ENCODE measurements around the gene ANKRD16.
"Not testable (repeated sequence)": the region's sequence is repeated elsewhere in the genome, so short reads cannot be mapped to it uniquely, and the experiment has no call there.

ANKRD16 gene

DNA sequence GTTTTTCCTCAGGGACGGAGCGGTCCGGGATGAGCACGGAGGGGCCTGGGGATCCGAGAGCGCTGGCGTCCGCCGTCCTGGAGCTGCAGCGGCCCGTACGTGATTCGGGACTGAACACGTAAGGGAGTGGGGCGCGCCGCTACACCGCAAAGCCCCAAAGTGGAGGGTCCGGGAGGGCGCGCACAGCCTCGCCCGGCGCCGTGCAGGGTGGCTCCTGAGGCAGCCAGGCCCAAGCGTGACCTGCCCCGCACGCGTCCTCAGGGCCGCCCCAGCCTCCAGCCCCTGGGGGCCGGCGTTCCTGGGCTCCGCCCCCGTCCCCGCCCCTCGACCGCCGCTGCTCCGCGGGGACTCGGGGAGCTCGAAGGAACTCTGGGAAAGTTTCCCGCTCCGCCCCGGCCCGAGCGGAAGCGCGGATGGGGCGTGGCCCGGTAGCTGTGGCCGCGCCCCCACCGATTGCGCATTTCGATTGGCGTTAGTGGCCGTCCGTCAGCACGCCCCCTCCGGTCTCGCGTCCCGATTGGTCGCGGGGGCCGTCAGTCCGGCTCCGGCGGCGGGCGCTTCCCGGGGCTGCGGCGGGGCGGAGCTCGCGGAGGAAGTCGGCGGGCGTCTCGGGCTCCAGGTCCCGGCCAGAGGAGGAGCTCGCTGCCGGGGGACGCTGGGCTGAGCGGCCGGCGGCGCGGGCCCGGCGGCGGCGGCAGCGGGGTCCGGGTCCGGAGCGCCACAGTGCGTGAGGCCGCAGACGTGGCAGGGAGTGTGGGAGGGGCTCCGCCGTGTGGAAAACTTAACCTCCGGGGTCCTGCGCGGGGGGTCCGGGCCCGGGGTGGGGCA lies at the start of gene ANKRD16, which contains the start of gene FBH1:
ANKRD16 (minus strand) TSS at position 270 of the 828 bp plus-strand sequence. CDS start 539 bp downstream, outside the sequence.
FBH1 (plus strand) TSS at position 620 of the 828 bp plus-strand sequence; CDS start at position 723, 103 bp downstream.
- peak; percentile 86 for DNase-seq

GRCh38 chr10:5938291-5938690 lies 48.6 kb upstream of the ANKRD16 start:
- DNase-seq = no peak

DNA sequence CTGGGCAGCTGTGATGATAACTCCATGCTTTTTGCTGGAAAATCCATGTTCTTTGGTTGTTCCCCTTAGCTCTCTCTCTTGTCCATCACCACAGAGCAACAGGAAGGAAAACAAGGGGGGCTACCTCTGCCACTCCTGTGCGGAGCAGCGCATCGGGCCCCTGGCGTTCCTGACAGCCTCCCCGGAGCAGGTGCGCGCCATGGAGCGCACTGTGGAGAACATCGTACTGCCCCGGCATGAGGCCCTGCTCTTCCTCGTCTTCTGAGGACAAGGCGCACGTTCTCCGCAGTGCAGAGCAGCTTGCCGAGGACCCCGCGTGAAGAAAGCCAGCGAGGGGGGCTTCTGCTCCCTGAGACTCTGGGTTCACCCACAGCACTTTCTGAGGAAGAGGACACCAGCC lies 47.3 kb upstream of the ANKRD16 start:
- DNase-seq = no peak

- no peak for DNase-seq
These were observed 45.9 kb upstream of the ANKRD16 start for GRCh38 chr10:5935628-5936027.

DNA sequence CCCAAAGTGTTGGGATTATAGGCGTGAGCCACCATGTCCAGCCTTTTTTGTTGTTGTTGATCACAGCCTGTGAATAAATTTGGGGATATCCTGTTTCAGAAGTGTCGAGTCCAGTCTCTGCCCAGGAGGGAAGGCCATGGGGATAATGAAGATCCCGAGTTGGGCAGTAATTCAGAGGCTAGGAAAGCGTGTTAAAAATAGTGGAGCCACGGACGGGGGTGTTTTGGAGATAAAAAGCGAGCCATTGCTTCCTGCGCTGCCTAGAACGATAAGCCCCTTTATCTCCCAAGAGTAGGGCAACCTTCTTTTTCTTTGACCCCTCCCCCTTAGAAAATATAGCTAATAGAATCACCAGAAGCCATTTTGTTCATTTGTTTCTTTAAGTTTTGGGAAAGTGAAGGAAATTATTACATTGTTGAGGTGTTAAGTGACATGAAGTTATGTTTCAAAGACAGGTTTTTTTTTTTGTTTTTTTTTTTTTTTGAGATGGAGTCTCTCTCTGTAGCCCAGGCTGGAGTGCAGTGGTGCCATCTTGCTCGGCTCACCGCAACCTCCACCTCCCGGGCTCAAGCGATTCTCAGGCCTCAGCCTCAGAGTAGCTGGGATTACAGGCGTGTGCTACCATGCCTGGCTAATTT lies 44.3 kb upstream of the ANKRD16 start:
- no peak for DNase-seq

DNA sequence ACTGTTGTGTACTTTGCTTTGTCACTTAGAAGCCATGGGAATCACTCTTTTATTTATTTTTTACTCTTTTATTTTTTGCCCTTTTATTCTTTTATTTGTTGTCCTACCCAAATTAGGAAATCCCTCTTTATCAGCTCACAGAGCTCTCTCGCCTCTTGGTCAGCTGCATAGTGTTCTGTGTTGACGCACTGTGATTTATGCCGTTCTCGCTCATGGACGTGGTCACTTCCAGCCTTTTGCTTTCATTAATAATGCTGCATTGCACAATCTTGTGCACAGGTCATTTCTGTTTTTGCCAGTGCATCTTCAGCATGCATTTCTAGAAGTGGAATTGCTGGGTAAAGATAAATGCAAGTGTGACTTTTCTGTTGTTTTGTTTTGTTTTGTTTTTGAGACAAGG lies 42.7 kb upstream of the ANKRD16 start:
- no peak for DNase-seq

GRCh38 chr10:5930272-5930671 lies 40.6 kb upstream of the ANKRD16 start:
- no peak for DNase-seq

GRCh38 chr10:5929442-5929841 lies 39.7 kb upstream of the ANKRD16 start:
- no peak for DNase-seq

- no peak for DNase-seq
These were observed 37.6 kb upstream of the ANKRD16 start for GRCh38 chr10:5927306-5927705.

GRCh38 chr10:5924889-5925288 lies 35.2 kb upstream of the ANKRD16 start:
- DNase-seq = no peak

GRCh38 chr10:5921746-5922145 lies 32.1 kb upstream of the ANKRD16 start:
- DNase-seq = no peak

DNA sequence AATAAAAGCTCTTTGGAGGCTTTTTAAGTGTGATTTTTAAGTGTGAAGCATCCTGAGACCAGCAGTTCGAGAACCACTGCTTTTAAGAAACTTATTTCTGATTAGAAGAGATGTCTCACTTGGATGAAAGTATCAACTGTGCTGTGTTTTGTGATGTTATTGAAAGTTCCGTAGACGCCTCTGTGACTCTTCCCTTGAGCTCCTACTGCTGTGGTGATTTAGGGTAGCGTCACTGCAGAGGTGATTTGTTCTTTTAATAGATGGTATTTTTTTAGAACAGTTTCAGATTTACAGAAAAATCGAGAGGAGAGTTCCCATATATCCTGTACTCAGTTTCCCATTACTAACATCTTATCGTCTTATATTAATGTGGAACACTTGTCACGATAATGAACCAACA lies 29.9 kb upstream of the ANKRD16 start:
- DNase-seq = no peak

GRCh38 chr10:5918763-5919162 lies 29.1 kb upstream of the ANKRD16 start:
- DNase-seq = no peak

DNA sequence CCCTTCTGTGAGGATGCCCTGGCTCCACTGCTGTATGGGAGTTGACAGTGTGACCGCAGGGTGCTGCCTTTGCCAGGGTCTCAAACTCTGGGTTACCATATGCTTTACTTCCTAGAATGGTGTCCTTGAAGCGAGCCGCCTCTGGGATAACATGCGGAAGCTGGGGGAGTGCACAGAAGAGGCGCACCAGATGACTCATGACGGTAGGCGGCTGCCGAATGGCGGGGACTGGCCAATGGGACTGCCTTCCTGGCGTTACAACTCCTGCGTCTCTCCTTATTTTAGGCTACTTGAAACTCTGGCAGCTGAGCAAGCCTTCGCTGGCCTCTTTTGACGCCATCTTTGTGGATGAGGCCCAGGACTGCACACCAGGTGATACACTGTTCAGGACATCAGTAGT lies 27.6 kb upstream of the ANKRD16 start:
- no peak for DNase-seq

DNA sequence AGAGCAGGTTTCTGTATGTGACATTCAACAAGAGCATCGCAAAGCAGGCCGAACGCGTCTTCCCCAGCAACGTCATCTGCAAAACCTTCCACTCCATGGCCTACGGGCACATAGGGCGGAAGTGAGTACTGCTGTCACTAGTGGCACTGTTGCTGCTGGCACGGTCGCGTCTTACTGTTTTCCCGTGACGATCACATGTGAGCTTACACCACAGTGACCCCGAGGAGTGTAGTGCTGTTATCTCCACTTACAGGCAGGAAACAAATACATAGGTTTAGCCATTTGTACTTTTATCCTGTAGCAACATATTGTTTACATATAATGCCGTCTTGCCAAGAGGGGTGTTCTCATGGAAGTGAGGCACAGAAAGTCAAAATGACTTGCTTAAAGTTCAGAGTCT lies 25.8 kb upstream of the ANKRD16 start:
- DNase-seq = no peak

DNA sequence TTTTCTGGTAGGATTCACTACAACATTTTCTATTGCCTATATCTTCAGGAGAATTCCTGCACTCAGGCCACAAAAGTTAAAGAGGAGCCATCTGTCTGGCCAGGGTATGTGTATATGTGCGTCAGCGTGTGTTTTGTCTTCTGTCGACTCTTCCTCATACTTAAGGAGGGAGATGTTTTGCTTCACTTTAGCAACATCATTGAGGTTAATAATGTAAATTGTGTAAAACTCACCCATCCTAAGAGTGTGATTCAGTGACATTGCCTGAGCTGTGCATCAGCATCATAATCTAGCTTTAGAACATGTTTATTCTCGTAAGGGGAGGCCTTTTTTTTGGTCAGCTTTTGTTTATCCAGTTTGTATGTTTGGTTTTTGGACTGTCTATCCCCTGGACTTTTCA lies 24.0 kb upstream of the ANKRD16 start:
- no peak for DNase-seq

GRCh38 chr10:5911670-5912069 lies 22.0 kb upstream of the ANKRD16 start:
- DNase-seq = no peak

DNA sequence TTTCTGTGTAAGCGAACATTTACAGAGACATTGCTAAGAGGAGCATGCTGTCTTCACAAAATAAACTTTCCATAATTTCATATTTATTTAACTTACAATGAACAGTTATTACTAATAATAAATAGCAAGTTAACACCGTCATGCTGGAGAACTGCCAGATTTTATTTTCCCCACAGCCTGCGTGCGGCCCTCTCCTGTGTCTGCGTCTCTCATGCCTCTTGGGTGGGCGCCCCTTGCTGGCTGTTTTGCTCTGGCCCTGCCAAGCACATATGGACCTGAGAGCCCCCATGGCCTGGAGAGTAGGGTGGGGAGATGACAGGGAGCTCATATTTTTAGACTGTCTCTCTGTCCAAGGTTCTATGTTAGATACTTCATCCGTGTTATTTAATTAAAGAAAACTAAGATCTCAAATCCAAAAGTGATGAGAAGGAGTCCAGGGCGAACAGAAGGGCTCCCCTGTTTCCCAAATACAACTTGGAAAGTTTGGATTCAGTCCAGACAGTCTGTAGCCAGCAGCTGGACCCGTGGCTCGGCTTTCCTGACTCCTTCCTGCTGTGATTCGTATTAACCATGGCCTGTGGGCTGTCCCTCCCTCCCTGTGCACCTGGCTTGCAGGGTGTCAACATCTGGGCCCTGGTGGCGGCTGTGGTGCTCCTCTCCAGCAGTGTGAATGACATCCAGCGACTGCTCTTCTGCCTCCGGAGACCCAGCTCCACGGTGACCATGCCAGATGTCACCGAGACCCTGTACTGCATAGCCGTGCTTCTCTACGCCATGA lies 20.8 kb upstream of the ANKRD16 start:
- DNase-seq = no peak

DNA sequence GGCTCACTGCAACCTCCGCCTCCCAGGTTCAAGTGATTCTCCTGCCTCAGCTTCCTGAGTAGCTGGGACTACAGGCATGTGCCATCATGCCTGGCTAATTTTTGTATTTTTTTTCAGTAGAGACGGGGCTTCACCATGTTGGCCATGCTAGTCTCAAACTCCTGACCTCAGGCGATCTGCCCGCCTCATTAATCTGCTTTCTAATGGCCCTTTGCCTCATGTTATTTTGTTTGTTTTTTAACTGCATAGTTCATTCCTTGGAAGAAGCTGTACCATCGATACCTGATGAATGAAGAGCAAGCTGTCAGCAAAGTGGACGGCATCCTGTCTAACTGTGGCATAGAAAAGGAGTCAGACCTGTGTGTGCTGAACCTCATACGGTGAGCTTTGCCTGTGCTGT lies 19.0 kb upstream of the ANKRD16 start:
- not testable (repeated sequence) for DNase-seq

DNA sequence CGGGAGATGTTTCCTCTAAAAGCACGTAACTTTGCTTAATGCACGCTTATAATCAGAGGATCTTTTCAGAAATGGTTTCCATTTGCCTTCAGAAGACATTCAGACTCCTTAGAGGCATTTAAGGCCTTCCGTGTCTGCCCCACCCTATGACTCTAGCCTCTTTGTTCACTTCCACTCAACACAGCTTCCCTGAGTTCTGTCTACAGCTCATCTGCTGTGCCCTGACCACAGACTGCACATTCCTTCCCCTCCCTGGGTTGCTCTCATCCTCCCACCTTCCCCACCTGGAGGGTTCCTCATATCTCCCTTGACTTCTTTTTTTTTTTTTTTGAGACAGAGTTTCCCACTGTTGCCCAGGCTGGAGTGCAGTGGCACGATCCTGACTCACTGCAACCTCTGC lies 17.0 kb upstream of the ANKRD16 start:
- no peak for DNase-seq

GRCh38 chr10:5905854-5906507 lies 16.3 kb upstream of the ANKRD16 start:
- no peak for DNase-seq

DNA sequence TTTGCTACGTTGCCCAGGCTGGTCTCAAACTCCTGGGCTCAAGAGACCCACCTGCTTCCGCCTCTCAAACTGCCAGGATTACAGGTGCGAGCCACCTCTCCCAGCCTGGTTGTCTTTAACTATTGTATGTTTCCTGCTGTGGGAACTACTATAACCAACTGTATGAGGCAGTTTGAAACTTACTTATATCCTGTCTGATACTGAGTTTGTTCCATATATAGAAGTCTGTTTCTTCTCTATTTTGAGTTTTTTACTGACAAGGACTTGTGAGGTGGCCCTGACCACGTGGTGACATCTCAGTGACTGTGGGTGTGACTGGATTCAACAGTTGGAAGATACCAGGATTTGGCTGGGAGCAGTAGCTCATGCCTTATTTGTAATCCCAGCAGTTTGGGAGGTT lies 14.5 kb upstream of the ANKRD16 start:
- no peak for DNase-seq

GRCh38 chr10:5903563-5903962 lies 13.9 kb upstream of the ANKRD16 start:
- no peak for DNase-seq

Data from NCI-H1105 (cell line).